ENCODE results near the gene CACUL1.
"Not testable (repeated sequence)": the region's sequence is repeated elsewhere in the genome, so short reads cannot be mapped to it uniquely, and the experiment has no call there.

CACUL1 gene

GRCh38 chr10:118745056-118745455 is 9.7 kb downstream of the CACUL1 start:
- WGBS: 95% methylated on average over 2 of the region's 4 CpGs
- H3K4me1 ChIP-seq (ENCODE audit: insufficient read depth, low read length): peaks cover 22% of the 10 kb centered on the region
- H3K27ac ChIP-seq (ENCODE audit: low read depth, low read length): no peak overlapping the region
- H3K9me3 ChIP-seq (ENCODE audit: insufficient read depth, low read depth, low read length): no peaks in the 10 kb centered on the region
- no peaks in the 10 kb centered on the region for H3K27me3 ChIP-seq (ENCODE audit: insufficient read depth, low read length)
- H3K9ac ChIP-seq (ENCODE audit: low read depth, low read length): no peak overlapping the region
- no peaks in the 10 kb centered on the region for H3K36me3 ChIP-seq (ENCODE audit: insufficient read depth, low read length)
- H3K4me3 ChIP-seq (ENCODE audit: low read length): no peak overlapping the region

GRCh38 chr10:118744346-118744918 is 10.3 kb downstream of the CACUL1 start:
- H3K27ac ChIP-seq (ENCODE audit: low read depth, low read length); H3K9ac ChIP-seq (ENCODE audit: low read depth, low read length); H3K4me3 ChIP-seq (ENCODE audit: low read length); H3K9me3 ChIP-seq (ENCODE audit: insufficient read depth, low read depth, low read length); H3K36me3 ChIP-seq (ENCODE audit: insufficient read depth, low read length); H3K27me3 ChIP-seq (ENCODE audit: insufficient read depth, low read length): not testable (repeated sequence)
- 96% methylated on average over 8 of the region's 9 CpGs for WGBS
- peaks cover 22% of the 10 kb centered on the region for H3K4me1 ChIP-seq (ENCODE audit: insufficient read depth, low read length)

DNA sequence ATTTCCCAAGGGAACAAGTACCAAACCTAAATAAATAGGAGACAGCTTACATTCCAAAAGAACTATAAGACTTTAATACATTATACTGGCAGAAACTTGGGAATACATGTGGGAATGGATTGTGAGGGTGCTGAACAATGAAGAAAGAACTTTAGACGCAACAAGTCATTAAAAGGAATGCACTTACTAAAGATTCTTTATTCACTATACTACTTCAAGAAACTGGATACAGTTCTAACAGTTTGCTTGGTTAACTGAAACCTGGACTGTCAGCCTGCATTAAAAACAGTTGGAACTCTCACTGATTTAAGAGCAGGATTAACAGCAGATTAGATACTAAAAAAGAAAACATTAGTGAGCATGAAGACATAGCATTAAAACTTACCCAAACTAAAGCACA is 12.0 kb downstream of the CACUL1 start:
- Histone ChIP-seq H3K27ac (ENCODE audit: low read depth, low read length) (no peak overlapping the region), H3K4me1 (ENCODE audit: insufficient read depth, low read length) (peaks cover 18% of the 10 kb centered on the region), H3K36me3 (ENCODE audit: insufficient read depth, low read length) (no peaks in the 10 kb centered on the region), H3K4me3 (ENCODE audit: low read length) (no peak overlapping the region), H3K9ac (ENCODE audit: low read depth, low read length) (no peak overlapping the region), H3K27me3 (ENCODE audit: insufficient read depth, low read length) (no peaks in the 10 kb centered on the region), H3K9me3 (ENCODE audit: insufficient read depth, low read depth, low read length) (no peaks in the 10 kb centered on the region)
- 100% methylated on average over 1 of the region's 1 CpG for WGBS

DNA sequence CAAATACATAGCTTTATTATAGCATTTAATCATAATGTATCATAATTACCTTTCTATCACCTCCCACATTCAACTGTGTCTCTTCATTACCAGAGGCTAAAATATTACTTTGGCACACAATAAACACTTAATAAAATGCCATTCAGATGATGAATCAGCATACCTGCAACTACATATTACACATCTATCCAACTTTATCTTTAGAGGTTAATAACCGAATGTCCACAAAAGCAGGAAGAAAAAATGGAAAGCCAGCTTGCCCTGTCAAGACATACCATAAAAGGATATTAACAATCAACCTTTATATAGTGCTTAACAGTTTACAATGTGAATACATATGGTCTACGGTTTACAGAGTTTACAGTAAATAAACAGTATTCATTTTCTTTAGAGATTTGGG is 12.7 kb downstream of the CACUL1 start:
- Histone ChIP-seq H3K4me1 (ENCODE audit: insufficient read depth, low read length) (peaks cover 18% of the 10 kb centered on the region), H3K36me3 (ENCODE audit: insufficient read depth, low read length) (no peaks in the 10 kb centered on the region), H3K4me3 (ENCODE audit: low read length) (no peak overlapping the region), H3K9ac (ENCODE audit: low read depth, low read length) (no peak overlapping the region), H3K9me3 (ENCODE audit: insufficient read depth, low read depth, low read length) (no peaks in the 10 kb centered on the region), H3K27ac (ENCODE audit: low read depth, low read length) (no peak overlapping the region), H3K27me3 (ENCODE audit: insufficient read depth, low read length) (no peaks in the 10 kb centered on the region)
- 95% methylated on average over 1 of the region's 2 CpGs for WGBS

GRCh38 chr10:118738406-118738805 is 16.4 kb downstream of the CACUL1 start:
- no peak overlapping the region for H3K4me3 ChIP-seq (ENCODE audit: low read length)
- H3K27me3 ChIP-seq (ENCODE audit: insufficient read depth, low read length): no peaks in the 10 kb centered on the region
- no peaks in the 10 kb centered on the region for H3K36me3 ChIP-seq (ENCODE audit: insufficient read depth, low read length)
- no peaks in the 10 kb centered on the region for H3K9me3 ChIP-seq (ENCODE audit: insufficient read depth, low read depth, low read length)
- WGBS: 68% methylated on average over 2 of the region's 2 CpGs
- H3K27ac ChIP-seq (ENCODE audit: low read depth, low read length): no peak overlapping the region
- H3K9ac ChIP-seq (ENCODE audit: low read depth, low read length): no peak overlapping the region
- peaks cover 31% of the 10 kb centered on the region for H3K4me1 ChIP-seq (ENCODE audit: insufficient read depth, low read length)

DNA sequence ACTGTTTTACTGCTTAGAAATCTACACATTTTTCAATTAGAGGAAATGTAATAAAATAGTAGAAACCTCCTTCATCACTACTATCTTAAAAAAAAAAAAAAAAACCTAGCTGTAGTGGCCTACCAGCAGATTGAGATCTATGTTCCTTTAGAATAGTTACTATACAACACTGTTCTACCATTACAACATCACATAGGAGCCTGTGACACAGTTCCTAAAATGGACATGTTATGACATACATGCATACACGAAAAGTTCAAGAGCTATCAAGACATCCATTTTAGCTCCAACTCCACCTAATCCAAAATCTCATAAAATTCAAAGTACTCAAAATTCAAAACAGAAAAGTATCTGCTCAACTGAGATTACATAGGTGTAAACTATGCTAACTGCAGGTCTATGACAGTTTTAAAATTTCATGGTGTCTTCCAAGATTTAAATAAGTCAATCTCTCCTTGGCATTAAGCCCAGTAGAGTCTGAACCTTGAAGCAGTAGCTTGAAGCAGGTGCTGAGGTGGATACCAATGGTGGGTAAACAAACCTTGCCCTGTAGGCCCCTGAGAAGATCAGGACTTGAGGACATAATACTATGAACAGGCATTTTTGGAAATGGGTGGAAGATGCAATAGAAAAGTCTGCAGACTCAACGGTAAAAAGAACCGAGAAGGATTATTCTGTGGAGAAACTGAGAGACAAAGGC is 17.0 kb downstream of the CACUL1 start:
- Histone ChIP-seq H3K36me3 (ENCODE audit: insufficient read depth, low read length) (no peaks in the 10 kb centered on the region), H3K9me3 (ENCODE audit: insufficient read depth, low read depth, low read length) (no peaks in the 10 kb centered on the region), H3K4me1 (ENCODE audit: insufficient read depth, low read length) (peaks cover 29% of the 10 kb centered on the region), H3K27ac (ENCODE audit: low read depth, low read length) (no peak overlapping the region), H3K27me3 (ENCODE audit: insufficient read depth, low read length) (no peaks in the 10 kb centered on the region), H3K9ac (ENCODE audit: low read depth, low read length) (no peak overlapping the region), H3K4me3 (ENCODE audit: low read length) (no peak overlapping the region)
- WGBS: 96% methylated on average over 3 of the region's 3 CpGs

GRCh38 chr10:118735294-118735693 is 19.5 kb downstream of the CACUL1 start:
- Histone ChIP-seq H3K27ac (ENCODE audit: low read depth, low read length) (no peak overlapping the region), H3K4me3 (ENCODE audit: low read length) (no peak overlapping the region), H3K9ac (ENCODE audit: low read depth, low read length) (no peak overlapping the region), H3K9me3 (ENCODE audit: insufficient read depth, low read depth, low read length) (no peaks in the 10 kb centered on the region), H3K4me1 (ENCODE audit: insufficient read depth, low read length) (peaks cover 31% of the 10 kb centered on the region), H3K36me3 (ENCODE audit: insufficient read depth, low read length) (no peaks in the 10 kb centered on the region), H3K27me3 (ENCODE audit: insufficient read depth, low read length) (no peaks in the 10 kb centered on the region)
- 70% methylated on average over 1 of the region's 1 CpG for WGBS

DNA sequence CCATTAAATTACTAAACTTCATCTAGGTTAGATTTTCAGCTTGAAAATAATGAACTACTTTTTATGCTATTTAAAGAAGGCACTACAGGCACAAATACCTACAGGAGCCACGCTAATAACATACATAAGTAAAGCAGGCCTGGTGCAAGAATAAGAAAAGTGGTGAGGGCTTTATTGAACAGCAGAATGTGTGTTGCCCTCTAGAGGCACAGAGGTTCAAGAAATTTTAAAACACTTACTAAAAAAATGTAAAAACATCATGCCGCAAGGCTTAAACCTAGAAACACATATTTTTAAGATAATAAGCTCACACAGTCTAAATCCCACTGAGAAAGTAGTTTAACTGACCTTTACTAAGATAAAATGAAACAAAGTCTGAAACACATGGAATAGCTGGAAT is 20.3 kb downstream of the CACUL1 start:
- Histone ChIP-seq H3K9ac (ENCODE audit: low read depth, low read length) (no peak overlapping the region), H3K36me3 (ENCODE audit: insufficient read depth, low read length) (peaks cover 2% of the 10 kb centered on the region; the same call in 1 of the 2 replicates), H3K27me3 (ENCODE audit: insufficient read depth, low read length) (no peaks in the 10 kb centered on the region), H3K27ac (ENCODE audit: low read depth, low read length) (no peak overlapping the region), H3K9me3 (ENCODE audit: insufficient read depth, low read depth, low read length) (no peaks in the 10 kb centered on the region), H3K4me3 (ENCODE audit: low read length) (no peak overlapping the region), H3K4me1 (ENCODE audit: insufficient read depth, low read length) (peaks cover 31% of the 10 kb centered on the region)
- 94% methylated on average over 1 of the region's 2 CpGs for WGBS

GRCh38 chr10:118732245-118733165 is 22.3 kb downstream of the CACUL1 start:
- Histone ChIP-seq H3K36me3 (ENCODE audit: insufficient read depth, low read length) (peaks cover 8% of the 10 kb centered on the region; the same call in 1 of the 2 replicates), H3K27me3 (ENCODE audit: insufficient read depth, low read length) (no peaks in the 10 kb centered on the region), H3K27ac (ENCODE audit: low read depth, low read length) (no peak overlapping the region), H3K4me3 (ENCODE audit: low read length) (no peak overlapping the region), H3K4me1 (ENCODE audit: insufficient read depth, low read length) (peaks cover 31% of the 10 kb centered on the region), H3K9ac (ENCODE audit: low read depth, low read length) (no peak overlapping the region), H3K9me3 (ENCODE audit: insufficient read depth, low read depth, low read length) (no peaks in the 10 kb centered on the region)
- WGBS: 89% methylated on average over 12 of the region's 12 CpGs

GRCh38 chr10:118730756-118731456 is 23.9 kb downstream of the CACUL1 start:
- Histone ChIP-seq H3K9me3 (ENCODE audit: insufficient read depth, low read depth, low read length) (no peaks in the 10 kb centered on the region), H3K4me1 (ENCODE audit: insufficient read depth, low read length) (peaks cover 34% of the 10 kb centered on the region), H3K27me3 (ENCODE audit: insufficient read depth, low read length) (no peaks in the 10 kb centered on the region), H3K9ac (ENCODE audit: low read depth, low read length) (no peak overlapping the region), H3K27ac (ENCODE audit: low read depth, low read length) (no peak overlapping the region), H3K36me3 (ENCODE audit: insufficient read depth, low read length) (peaks cover 17% of the 10 kb centered on the region), H3K4me3 (ENCODE audit: low read length) (no peak overlapping the region)
- WGBS: 85% methylated on average over 7 of the region's 7 CpGs
